Natural killer cell (primary cell): Measurements from ENCODE around the gene EHF. TPM values are rescaled to one million over a fixed set of nuclear protein-coding genes. Genes with fewer than 3 reads are reported as not detected.

Experiments used
- ATAC-seq, 3 donors: fragments of 150-1000 bp in 2 of 3; fragments of 200-7000 bp in 1 of 3; cut with Tn5 transposase; 1 replicate in 1 of 3; 2 replicates in 2 of 3; pipeline ENCODE4 v1.10.0; 2021; ENCODE audit warnings: mild to moderate bottlenecking in 2 of 3, moderate library complexity in 2 of 3
- DNase-seq, 2 donors: peaks; one replicate each; pipeline versions ENCODE4 v3.0.0 to v3.0.0-alpha.2; 2013 to 2021; ENCODE audit warnings: mixed read lengths in 1 of 2
- H3K27ac ChIP-seq: one replicate; pipeline ENCODE4 v1.5.1; 2013; ENCODE audit warnings: mild to moderate bottlenecking, low read length
- H3K27me3 ChIP-seq: one replicate; pipeline ENCODE4 v1.6.1; 2013; ENCODE audit warnings: low read length; ENCODE audit not compliant: control insufficient read depth, insufficient read depth
- H3K36me3 ChIP-seq: one replicate; pipeline ENCODE4 v1.6.1; 2013; ENCODE audit warnings: low read length; ENCODE audit not compliant: control insufficient read depth, insufficient read depth
- H3K4me1 ChIP-seq: one replicate; pipeline ENCODE4 v1.6.1; 2013; ENCODE audit warnings: low read length; ENCODE audit not compliant: control insufficient read depth, insufficient read depth
- H3K4me3 ChIP-seq: one replicate; pipeline ENCODE4 v1.5.1; 2013; ENCODE audit warnings: low read length
- H3K9me3 ChIP-seq: one replicate; pipeline ENCODE4 v1.6.1; 2013; ENCODE audit warnings: low read length; ENCODE audit not compliant: control insufficient read depth, insufficient read depth
- H3K27ac Mint-ChIP-seq, 2 donors: one replicate each; pipeline ENCODE4 v1.8.0; 2022; ENCODE audit warnings: mild to moderate bottlenecking in 2 of 2, mixed read lengths in 2 of 2, moderate library complexity in 1 of 2
- H3K27me3 Mint-ChIP-seq, 2 donors: one replicate each; pipeline ENCODE4 v1.8.0; 2022; ENCODE audit warnings: low read depth in 2 of 2, mixed read lengths in 2 of 2
- H3K36me3 Mint-ChIP-seq: one replicate; pipeline ENCODE4 v1.8.0; 2022; ENCODE audit warnings: mixed read lengths
- H3K4me1 Mint-ChIP-seq, 2 donors: one replicate each; pipeline ENCODE4 v1.8.0; 2022; ENCODE audit warnings: mixed read lengths in 2 of 2
- H3K4me3 Mint-ChIP-seq: one replicate; pipeline ENCODE4 v1.8.0; 2022; ENCODE audit warnings: mild to moderate bottlenecking, moderate library complexity, mixed read lengths
- H3K9me3 Mint-ChIP-seq, 2 donors: one replicate each; pipeline ENCODE4 v1.8.0; 2022; ENCODE audit warnings: mixed read lengths in 2 of 2
- WGBS: methylation state at CpG from one replicate; pipeline ENCODE4 v1.1.7; 2013; ENCODE audit warnings: missing lambda C conversion rate; ENCODE audit not compliant: insufficient coverage; 5-methylcytosine and 5-hydroxymethylcytosine counted together
- intact Hi-C: fragments of 100-400 bp; cut with micrococcal nuclease; formaldehyde crosslinking; loops from one replicate; pipeline ENCODE4 v1.14.2; 2022
- total RNA-seq, 4 donors: library from RNA; stranded (reverse); fragments of 120-200 nt in 1 of 4; gene quantifications; one replicate each; pipeline versions ENCODE4 v1.2.3 to v1.2.4, GENCODE V29; 2013 to 2022
- TF ChIP-seq, protein P1 (sequence below): fragments of 200-600 bp; IDR thresholded peaks from one replicate; pipeline ENCODE4 v1.8.0; 2022; ENCODE audit warnings: antibody characterized with exemption

The EHF gene
- total RNA-seq, 3 donors from 2014 or later (not counting 1 experiment from before 2014, with no cell fraction given), result not detected

DNA sequence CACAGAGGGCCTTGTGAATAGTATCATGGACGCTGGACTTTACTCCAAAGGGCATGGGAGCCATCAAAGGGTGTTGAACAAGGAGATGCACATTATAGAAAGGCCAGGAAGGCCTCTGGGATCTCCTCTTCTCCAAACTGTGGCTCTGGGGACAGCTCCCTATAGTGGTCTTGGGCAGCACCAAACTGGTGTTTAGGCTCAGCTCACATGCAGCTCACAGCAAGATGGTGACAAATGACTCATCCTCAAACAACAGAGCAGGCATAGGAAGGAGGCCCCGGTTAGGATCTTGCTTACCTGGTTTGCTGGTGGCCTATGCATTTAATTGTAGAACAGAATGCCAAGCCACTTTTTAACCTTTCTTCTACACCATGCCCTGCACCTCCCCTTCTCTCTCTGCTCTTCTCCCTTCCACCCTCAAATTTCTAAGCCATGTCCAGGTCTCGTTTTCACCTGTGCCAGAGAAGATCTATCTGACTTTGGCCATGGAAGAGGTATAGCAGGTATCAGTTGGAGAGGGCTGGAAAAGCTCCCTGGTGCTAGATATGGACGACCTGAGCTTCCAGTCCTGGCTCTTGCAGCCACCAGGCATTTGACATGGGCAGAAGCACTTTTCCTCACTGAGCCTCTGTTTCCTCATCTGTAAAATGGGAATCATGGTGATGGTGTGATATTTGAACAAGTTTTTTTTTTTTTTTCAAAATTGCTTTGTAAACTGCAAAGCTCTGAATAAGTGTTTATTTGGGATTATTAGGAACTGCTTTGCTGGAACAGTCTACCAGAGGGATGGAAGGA lies 14.4 kb upstream of the EHF start:
- ATAC-seq, result no peak
- no peaks in the 10 kb centered on the region for H3K36me3 Mint-ChIP-seq
- Histone ChIP-seq H3K9me3 (no peaks in the 10 kb centered on the region), H3K27ac (no peak overlapping the region), H3K27me3 (no peaks in the 10 kb centered on the region), H3K4me3 (no peak overlapping the region), H3K4me1 (no peaks in the 10 kb centered on the region), H3K36me3 (no peaks in the 10 kb centered on the region)
- no peak overlapping the region for H3K27ac Mint-ChIP-seq
- intact Hi-C loops, result no loop called here
- H3K9me3 Mint-ChIP-seq, result no peaks in the 10 kb centered on the region
- H3K27me3 Mint-ChIP-seq, result peaks cover 13 to 47% of the 10 kb centered on the region in 2 donors
- WGBS, result 61% methylated on average over 4 of the region's 4 CpGs
- H3K4me3 Mint-ChIP-seq, result no peak overlapping the region
- no peaks in the 10 kb centered on the region for H3K4me1 Mint-ChIP-seq
- DNase-seq, result no peak
- TF ChIP-seq, protein P1, sequence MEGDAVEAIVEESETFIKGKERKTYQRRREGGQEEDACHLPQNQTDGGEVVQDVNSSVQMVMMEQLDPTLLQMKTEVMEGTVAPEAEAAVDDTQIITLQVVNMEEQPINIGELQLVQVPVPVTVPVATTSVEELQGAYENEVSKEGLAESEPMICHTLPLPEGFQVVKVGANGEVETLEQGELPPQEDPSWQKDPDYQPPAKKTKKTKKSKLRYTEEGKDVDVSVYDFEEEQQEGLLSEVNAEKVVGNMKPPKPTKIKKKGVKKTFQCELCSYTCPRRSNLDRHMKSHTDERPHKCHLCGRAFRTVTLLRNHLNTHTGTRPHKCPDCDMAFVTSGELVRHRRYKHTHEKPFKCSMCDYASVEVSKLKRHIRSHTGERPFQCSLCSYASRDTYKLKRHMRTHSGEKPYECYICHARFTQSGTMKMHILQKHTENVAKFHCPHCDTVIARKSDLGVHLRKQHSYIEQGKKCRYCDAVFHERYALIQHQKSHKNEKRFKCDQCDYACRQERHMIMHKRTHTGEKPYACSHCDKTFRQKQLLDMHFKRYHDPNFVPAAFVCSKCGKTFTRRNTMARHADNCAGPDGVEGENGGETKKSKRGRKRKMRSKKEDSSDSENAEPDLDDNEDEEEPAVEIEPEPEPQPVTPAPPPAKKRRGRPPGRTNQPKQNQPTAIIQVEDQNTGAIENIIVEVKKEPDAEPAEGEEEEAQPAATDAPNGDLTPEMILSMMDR, result no peak

DNA sequence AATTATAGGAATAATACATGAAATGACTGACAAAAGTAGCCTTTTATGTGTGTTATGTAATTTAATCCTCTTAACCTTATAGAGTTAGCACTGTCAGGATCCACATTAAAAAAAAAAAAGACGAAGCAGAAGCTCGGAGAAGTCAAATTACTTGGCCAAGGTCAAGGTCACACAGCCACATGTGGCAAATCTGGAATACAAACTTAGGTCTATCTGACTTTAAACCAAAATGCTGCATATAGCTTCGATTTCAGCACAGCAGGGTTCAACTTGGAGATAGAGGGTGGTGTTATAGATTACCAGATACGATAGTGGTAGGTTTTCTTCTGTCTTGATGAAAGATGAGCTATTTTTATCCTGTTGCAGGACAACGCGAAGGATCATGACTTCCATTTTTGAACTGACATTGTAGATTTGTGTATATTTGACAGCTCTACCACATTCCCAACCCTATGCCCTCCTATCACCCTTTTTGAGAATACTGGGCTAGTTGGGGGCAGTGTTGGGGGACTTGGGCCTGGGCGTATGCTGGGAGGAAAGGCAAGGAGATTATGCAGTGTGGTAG lies 11.6 kb upstream of the EHF start:
- H3K4me1 ChIP-seq, result peaks cover 5% of the 10 kb centered on the region
- Mint-ChIP-seq H3K4me1 (peaks cover 0 to 4% of the 10 kb centered on the region in 2 donors), H3K27me3 (peaks cover 18 to 60% of the 10 kb centered on the region in 2 donors), H3K4me3 (no peak overlapping the region), H3K36me3 (no peaks in the 10 kb centered on the region), H3K9me3 (no peaks in the 10 kb centered on the region), H3K27ac (no peak overlapping the region)
- ATAC-seq, result no peak
- 87% methylated on average over 5 of the region's 7 CpGs for WGBS
- TF ChIP-seq, protein P1, result no peak
- no peak overlapping the region for H3K4me3 ChIP-seq
- intact Hi-C loops, result no loop called here
- H3K36me3 ChIP-seq, result no peaks in the 10 kb centered on the region
- H3K27me3 ChIP-seq, result no peaks in the 10 kb centered on the region
- H3K9me3 ChIP-seq, result no peaks in the 10 kb centered on the region
- DNase-seq, result no peak
- H3K27ac ChIP-seq, result no peak overlapping the region

DNA sequence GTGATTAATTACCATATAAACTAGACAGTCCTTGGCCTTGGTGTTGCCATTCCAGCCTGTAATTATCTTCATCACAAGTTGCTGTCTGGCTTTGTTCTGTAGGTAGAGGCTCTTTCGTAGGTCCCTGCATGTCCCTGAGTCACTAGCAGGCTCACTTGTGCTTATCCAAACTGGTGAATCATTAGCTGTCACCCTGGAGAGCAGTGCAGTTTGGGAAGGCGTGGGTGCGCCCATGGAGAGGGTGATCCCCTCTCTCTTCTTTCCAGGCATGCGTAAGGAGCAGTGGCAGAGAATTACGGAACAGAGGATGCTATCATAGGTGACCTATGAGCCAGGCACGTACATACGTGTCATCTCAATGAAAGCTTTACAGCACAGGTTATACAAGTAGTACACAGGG lies 11.0 kb upstream of the EHF start:
- Mint-ChIP-seq H3K4me1 (peaks cover 0 to 4% of the 10 kb centered on the region in 2 donors), H3K4me3 (no peak overlapping the region), H3K9me3 (no peaks in the 10 kb centered on the region), H3K36me3 (no peaks in the 10 kb centered on the region), H3K27ac (no peak overlapping the region), H3K27me3 (peaks cover 18 to 66% of the 10 kb centered on the region in 2 donors)
- H3K9me3 ChIP-seq, result no peaks in the 10 kb centered on the region
- TF ChIP-seq, protein P1, result no peak
- ATAC-seq (no peak), DNase-seq (no peak)
- no peaks in the 10 kb centered on the region for H3K36me3 ChIP-seq
- intact Hi-C loops, result no loop called here
- H3K27me3 ChIP-seq, result no peaks in the 10 kb centered on the region
- H3K4me1 ChIP-seq, result peaks cover 5% of the 10 kb centered on the region
- no peak overlapping the region for H3K4me3 ChIP-seq
- no peak overlapping the region for H3K27ac ChIP-seq
- 94% methylated on average over 7 of the region's 7 CpGs for WGBS
